Common myeloid progenitor, CD34-positive (primary cell): ENCODE results near the gene WDFY1.

Source experiments
- CTCF ChIA-PET: fragments of 350-600 bp; sonication (Branson Sonifier 250); formaldehyde crosslinking; loops from one replicate; lab custom pipeline; 2021; ENCODE audit warnings: antibody characterized with exemption; lab: Charles Lee
- POLR2A ChIA-PET: fragments of 350-600 bp; sonication (Branson Sonifier 250); formaldehyde crosslinking; loops from one replicate; lab custom pipeline; 2021; ENCODE audit warnings: antibody characterized with exemption; lab: Charles Lee
- DNase-seq, 3 donors: peaks; one replicate each; pipeline versions ENCODE4 v3.0.0 to v3.0.0-alpha.2; 2013
- H3K27ac ChIP-seq, 2 experiments: 1 replicate in 1 of 2; 2 replicates in 1 of 2; pipeline ENCODE4 v1.7.0; 2013; ENCODE audit warnings: inconsistent platforms in 2 of 2, low read length in 2 of 2, mild to moderate bottlenecking in 2 of 2, low read depth in 1 of 2, moderate library complexity in 1 of 2; ENCODE audit not compliant: severe bottlenecking in 2 of 2, insufficient read depth in 1 of 2, poor library complexity in 1 of 2
- H3K27me3 ChIP-seq, 5 experiments: replicated peaks in 2 of 5; 1 replicate in 3 of 5; 2 replicates in 2 of 5; pipeline versions ENCODE4 v1.6.1 to v1.7.0; 2013; ENCODE audit warnings: low read length in 4 of 5, mild to moderate bottlenecking in 2 of 5, moderate library complexity in 2 of 5, inconsistent platforms in 1 of 5; ENCODE audit not compliant: insufficient read depth in 5 of 5, control insufficient read depth in 4 of 5
- H3K36me3 ChIP-seq, 4 experiments: 1 replicate in 2 of 4; 2 replicates in 2 of 4; pipeline versions ENCODE4 v1.6.1 to v1.7.0; 2013; ENCODE audit warnings: low read length in 3 of 4, control low read depth in 1 of 4, mild to moderate bottlenecking in 1 of 4; ENCODE audit not compliant: control insufficient read depth in 4 of 4, insufficient read depth in 4 of 4
- H3K4me1 ChIP-seq, 4 experiments: 1 replicate in 3 of 4; 2 replicates in 1 of 4; pipeline versions ENCODE4 v1.6.1 to v1.7.1; 2013; ENCODE audit warnings: low read length in 3 of 4, mild to moderate bottlenecking in 3 of 4, control low read depth in 1 of 4, inconsistent platforms in 1 of 4, moderate library complexity in 1 of 4; ENCODE audit not compliant: control insufficient read depth in 4 of 4, insufficient read depth in 4 of 4; ENCODE audit errors: control extremely low read depth in 1 of 4
- H3K4me3 ChIP-seq, 7 experiments: 1 replicate in 4 of 7; 2 replicates in 3 of 7; pipeline versions ENCODE4 v1.5.1 to v1.7.0; 2013; ENCODE audit warnings: mild to moderate bottlenecking in 7 of 7, low read length in 6 of 7, moderate library complexity in 6 of 7, inconsistent platforms in 2 of 7, low read depth in 2 of 7, control low read depth in 1 of 7; ENCODE audit not compliant: insufficient read depth in 4 of 7, control insufficient read depth in 1 of 7; ENCODE audit errors: extremely low read depth in 1 of 7
- H3K9me3 ChIP-seq, 5 experiments: 1 replicate in 4 of 5; 2 replicates in 1 of 5; pipeline versions ENCODE4 v1.6.1 to v1.7.1; 2013; ENCODE audit warnings: low read length in 4 of 5, mild to moderate bottlenecking in 2 of 5, inconsistent platforms in 1 of 5, low read depth in 1 of 5, moderate library complexity in 1 of 5; ENCODE audit not compliant: control insufficient read depth in 4 of 5, insufficient read depth in 2 of 5; ENCODE audit errors: control extremely low read depth in 1 of 5
- WGBS: methylation state at CpG from one replicate; pipeline ENCODE4 v1.1.5; 2013; ENCODE audit not compliant: insufficient coverage; 5-methylcytosine and 5-hydroxymethylcytosine counted together

Gene WDFY1

DNA sequence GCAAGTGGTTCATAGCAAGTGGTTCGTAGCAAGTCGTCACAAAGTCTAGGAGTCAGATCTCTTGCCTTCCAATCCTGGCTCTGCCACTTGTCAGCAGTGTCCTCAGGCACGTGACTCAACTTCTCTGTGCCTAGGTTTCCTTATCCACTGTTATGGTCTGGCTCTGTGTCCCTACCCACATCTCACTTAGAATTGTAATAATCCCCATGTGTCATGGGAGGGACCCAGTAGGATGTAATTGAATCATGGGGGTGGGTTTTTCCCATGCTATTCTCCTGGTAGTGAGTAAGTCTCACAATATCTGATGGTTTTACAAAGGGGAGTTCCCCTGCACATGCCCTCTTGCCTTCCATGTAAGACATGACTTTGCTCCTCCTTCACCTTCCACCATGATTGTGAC, 55.9 kb downstream of the WDFY1 start:
- Histone ChIP-seq H3K36me3 (peaks cover 0 to 44% (median 27%) of the 10 kb centered on the region in 4 experiments), H3K27ac (no peak overlapping the region), H3K27me3 (no peaks in the 10 kb centered on the region), H3K4me1 (no peaks in the 10 kb centered on the region), H3K9me3 (no peaks in the 10 kb centered on the region), H3K4me3 (no peak overlapping the region)
- CTCF ChIA-PET: no interaction called here
- DNase-seq: no peak
- POLR2A ChIA-PET: no interaction called here
- 100% methylated on average over 2 of the region's 3 CpGs for WGBS

DNA sequence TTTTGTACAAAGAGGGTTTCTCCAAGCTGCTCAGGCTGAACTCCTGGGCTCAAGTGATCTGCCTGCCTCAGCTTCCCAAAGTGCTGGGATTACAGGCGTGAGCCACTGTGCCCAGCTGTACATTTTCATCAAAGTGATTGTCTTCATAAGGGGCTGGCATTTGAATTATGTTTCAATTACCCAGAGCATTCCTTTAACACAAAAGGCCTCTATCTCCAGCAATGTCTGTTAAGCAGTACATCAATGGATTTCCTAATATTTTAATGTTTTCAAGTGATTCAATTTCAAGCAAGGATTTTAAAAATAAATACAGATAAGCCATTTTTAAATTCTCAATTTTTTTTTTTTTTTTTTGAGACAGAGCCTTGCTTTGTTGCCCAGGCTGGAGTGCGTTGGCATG, 56.9 kb downstream of the WDFY1 start:
- WGBS: 100% methylated on average over 1 of the region's 2 CpGs
- H3K27ac ChIP-seq: no peak overlapping the region
- H3K4me1 ChIP-seq: no peaks in the 10 kb centered on the region
- ChIA-PET POLR2A (interaction anchor here (0.7 kb wide), 1 partner anchor 401 kb away, joined by 3 read pairs; no protein-coding TSS in a partner anchor), CTCF (interaction anchor here (0.6 kb wide), 1 partner anchor 370 kb away, joined by 3 read pairs; no protein-coding TSS in a partner anchor)
- no peak for DNase-seq
- H3K9me3 ChIP-seq: no peaks in the 10 kb centered on the region
- H3K4me3 ChIP-seq: no peak overlapping the region
- no peaks in the 10 kb centered on the region for H3K27me3 ChIP-seq
- peaks cover 2 to 39% (median 21%) of the 10 kb centered on the region in 4 experiments for H3K36me3 ChIP-seq

DNA sequence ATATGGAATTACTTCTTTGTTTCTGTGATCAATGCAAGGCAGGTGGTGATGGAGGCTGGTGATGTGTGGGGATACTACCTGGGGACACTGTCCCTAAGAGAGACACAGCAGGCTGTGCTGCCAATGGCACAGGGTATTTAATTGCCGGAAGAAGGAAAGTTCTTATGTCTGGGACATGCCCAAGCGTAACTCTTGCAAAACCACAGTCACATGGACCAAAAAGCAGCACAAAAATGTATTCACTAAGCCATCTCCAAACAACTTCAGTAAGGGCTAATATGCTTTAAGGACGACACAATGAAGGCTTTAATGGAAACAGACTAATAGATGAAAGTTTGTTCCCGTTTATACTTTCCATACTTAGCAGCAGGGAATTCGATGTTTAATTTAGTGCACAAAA, 58.0 kb downstream of the WDFY1 start:
- no peak for DNase-seq
- ChIA-PET POLR2A (no interaction called here), CTCF (no interaction called here)
- H3K9me3 ChIP-seq: no peaks in the 10 kb centered on the region
- H3K27ac ChIP-seq: no peak overlapping the region
- H3K36me3 ChIP-seq: peaks cover 2 to 36% (median 16%) of the 10 kb centered on the region in 4 experiments
- WGBS: 100% methylated on average over 5 of the region's 5 CpGs
- no peak overlapping the region for H3K4me3 ChIP-seq
- no peaks in the 10 kb centered on the region for H3K4me1 ChIP-seq
- H3K27me3 ChIP-seq: no peaks in the 10 kb centered on the region

DNA sequence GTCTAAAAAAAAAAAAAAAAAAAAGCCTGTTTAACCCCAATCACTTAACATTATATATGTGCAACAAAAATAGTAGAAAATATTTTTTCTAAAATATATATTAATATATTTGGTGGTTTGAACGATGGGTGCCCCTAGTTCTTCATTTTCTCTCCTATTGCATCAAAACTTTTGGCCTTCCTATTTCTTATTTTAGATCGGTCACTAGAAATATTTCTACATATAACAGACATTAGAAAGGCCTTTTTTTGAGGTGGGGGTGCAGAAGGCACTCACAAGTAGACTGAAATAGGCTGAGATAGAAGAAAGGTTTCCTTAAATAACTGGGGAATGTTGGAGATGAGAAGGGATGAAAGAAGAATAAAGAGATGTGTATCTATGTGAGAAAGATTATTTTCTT, 58.4 kb downstream of the WDFY1 start:
- CTCF ChIA-PET: no interaction called here
- no CpG with 5 or more reads among the region's 2 CpGs for WGBS

DNA sequence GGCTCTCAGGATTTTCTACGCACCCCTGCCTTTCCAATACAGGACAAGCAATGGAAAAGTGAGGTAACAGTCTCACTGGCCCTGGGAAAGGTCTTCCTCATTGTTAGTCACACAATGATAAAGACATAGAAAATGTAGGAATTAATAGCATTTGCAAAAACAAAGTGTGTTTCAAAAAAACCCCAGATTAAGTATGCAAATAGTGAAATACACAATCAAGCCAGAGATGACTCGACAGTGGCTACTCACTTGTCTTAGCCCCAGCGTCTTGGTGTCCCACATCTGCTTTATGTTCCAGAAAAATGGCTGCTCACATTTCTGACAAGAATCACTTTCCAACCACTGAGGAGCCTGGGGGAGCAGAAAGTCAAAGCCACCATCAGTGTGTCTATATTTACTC, 60.7 kb downstream of the WDFY1 start:
- ChIA-PET CTCF (no interaction called here), POLR2A (no interaction called here)
- peaks cover 10 to 47% (median 29%) of the 10 kb centered on the region in 4 experiments for H3K36me3 ChIP-seq
- no peak overlapping the region for H3K4me3 ChIP-seq
- H3K4me1 ChIP-seq: no peaks in the 10 kb centered on the region
- H3K9me3 ChIP-seq: no peaks in the 10 kb centered on the region
- 94% methylated on average over 2 of the region's 3 CpGs for WGBS
- DNase-seq: no peak
- no peaks in the 10 kb centered on the region for H3K27me3 ChIP-seq
- no peak overlapping the region for H3K27ac ChIP-seq

More for the DNA sequence above, 58.4 kb downstream of the WDFY1 start:
- DNase-seq: no peak
- Histone ChIP-seq H3K27me3 (no peaks in the 10 kb centered on the region), H3K36me3 (peaks cover 4 to 38% (median 19%) of the 10 kb centered on the region in 4 experiments), H3K4me1 (no peaks in the 10 kb centered on the region), H3K9me3 (no peaks in the 10 kb centered on the region), H3K27ac (no peak overlapping the region), H3K4me3 (no peak overlapping the region)
- POLR2A ChIA-PET: no interaction called here

DNA sequence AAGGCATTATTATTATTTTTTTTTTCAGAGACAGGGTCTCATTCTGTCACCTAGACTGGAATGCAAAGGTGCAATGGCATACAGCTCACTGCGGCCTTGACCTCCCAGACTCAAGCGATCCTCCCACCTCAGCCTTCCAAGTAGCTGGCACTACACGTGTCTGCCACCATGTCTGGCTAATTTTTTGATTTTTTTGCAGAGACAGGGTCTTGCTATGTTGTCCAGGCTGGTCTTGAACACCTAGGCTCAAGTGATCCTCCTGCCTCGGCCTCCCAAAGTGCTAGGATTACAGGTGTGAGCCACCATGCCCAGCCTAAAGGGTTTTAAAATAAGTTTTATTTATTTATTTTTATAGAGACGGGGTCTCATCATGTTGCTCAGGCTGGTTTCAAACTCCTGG, 62.4 kb downstream of the WDFY1 start:
- Histone ChIP-seq H3K4me3 (no peak overlapping the region), H3K4me1 (no peaks in the 10 kb centered on the region), H3K9me3 (no peaks in the 10 kb centered on the region), H3K27ac (no peak overlapping the region), H3K27me3 (no peaks in the 10 kb centered on the region), H3K36me3 (peaks cover 12 to 51% (median 35%) of the 10 kb centered on the region in 4 experiments)
- DNase-seq: no peak
- WGBS: 95% methylated on average over 3 of the region's 5 CpGs
- POLR2A ChIA-PET: no interaction called here
- CTCF ChIA-PET: no interaction called here

DNA sequence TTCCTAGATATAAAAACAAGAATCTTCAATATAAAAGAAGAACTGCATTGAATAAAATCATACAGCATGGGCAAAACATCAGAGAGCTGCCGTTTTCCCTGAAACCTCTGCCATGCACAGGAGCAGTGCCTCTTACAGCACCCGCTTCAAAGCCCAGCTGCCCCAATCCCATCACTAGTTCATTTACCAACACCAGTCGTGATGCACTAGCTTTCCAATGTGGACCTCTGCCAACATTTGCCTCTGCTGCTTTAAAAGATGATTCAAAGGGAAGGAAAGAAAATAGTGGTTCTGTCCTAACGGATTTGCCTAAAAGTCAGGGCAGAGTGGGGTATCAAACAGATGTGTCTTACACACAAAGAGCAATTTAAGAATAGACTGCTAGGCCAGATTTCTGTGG, 64.3 kb downstream of the WDFY1 start:
- POLR2A ChIA-PET: no interaction called here
- Histone ChIP-seq H3K4me1 (no peaks in the 10 kb centered on the region), H3K27ac (no peak overlapping the region), H3K27me3 (no peaks in the 10 kb centered on the region), H3K4me3 (no peak overlapping the region), H3K9me3 (no peaks in the 10 kb centered on the region), H3K36me3 (peaks cover 13 to 51% (median 37%) of the 10 kb centered on the region in 4 experiments)
- no peak for DNase-seq
- CTCF ChIA-PET: no interaction called here
- WGBS: 100% methylated on average over 2 of the region's 4 CpGs
